ENCODE data around the gene BLID.
A peak's percentile ranks its signal among the peaks of the same experiment; 100 is the strongest.

The BLID gene

DNA sequence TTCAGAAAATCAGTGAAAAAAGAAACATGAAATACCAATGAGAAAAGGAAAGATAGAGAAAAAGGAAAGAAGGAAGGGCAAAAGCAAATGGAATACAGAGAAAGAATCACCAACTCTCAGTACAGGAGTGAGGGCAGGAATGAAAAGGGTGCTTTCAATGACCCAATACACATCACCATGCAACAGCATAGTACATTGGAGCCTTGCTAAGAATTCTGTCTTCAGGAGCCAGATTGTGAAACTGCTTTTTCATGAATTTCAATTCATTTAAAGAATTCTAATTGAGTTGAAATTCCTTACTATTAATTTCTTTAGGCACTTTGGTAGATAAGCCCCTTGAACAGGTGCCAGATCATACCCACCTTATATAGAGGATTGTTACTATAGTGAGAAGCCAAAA lies 34.9 kb downstream of the BLID start:
- H3K9ac ChIP-seq (ENCODE audit: low read length in 2 of 2) = no peak overlapping the region
- H3K36me3 ChIP-seq (ENCODE audit: control insufficient read depth in 2 of 2, insufficient read depth in 2 of 2, low read length in 2 of 2) = no peaks in the 10 kb centered on the region
- H3K4me1 ChIP-seq (ENCODE audit: control insufficient read depth, insufficient read depth, low read length) = no peaks in the 10 kb centered on the region
- H3K9me3 ChIP-seq (ENCODE audit: control insufficient read depth in 2 of 2, low read length in 2 of 2) = no peaks in the 10 kb centered on the region
- H3K27me3 ChIP-seq (ENCODE audit: control insufficient read depth in 1 of 2, insufficient read depth in 2 of 2, low read length in 2 of 2) = no peaks in the 10 kb centered on the region
- no peak overlapping the region for H3K4me3 ChIP-seq (ENCODE audit: low read length in 2 of 2)
- H3K27ac ChIP-seq (ENCODE audit: low read length) = no peak overlapping the region

DNA sequence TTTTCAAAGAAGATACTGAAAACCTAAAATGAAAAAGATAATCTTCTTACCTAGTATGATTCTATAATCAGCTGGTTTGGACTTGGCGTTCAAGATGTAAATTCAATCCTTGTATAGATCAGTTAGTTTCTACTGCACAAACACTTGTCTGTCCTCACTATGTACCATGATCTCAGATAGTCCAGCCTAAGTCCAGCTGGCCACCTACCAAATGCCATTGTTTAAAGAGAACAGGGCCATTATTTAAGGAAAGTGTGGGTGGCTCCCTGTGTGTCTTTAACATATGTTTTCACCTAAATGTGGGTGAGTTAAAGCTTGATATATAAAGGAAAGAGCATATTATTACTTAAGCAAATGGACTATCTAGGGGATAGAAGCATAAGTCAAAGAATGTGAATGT lies 38.6 kb downstream of the BLID start:
- Histone ChIP-seq H3K4me1 (ENCODE audit: control insufficient read depth, insufficient read depth, low read length) (no peaks in the 10 kb centered on the region), H3K9me3 (ENCODE audit: control insufficient read depth in 2 of 2, low read length in 2 of 2) (no peaks in the 10 kb centered on the region), H3K27me3 (ENCODE audit: control insufficient read depth in 1 of 2, insufficient read depth in 2 of 2, low read length in 2 of 2) (no peaks in the 10 kb centered on the region), H3K36me3 (ENCODE audit: control insufficient read depth in 2 of 2, insufficient read depth in 2 of 2, low read length in 2 of 2) (no peaks in the 10 kb centered on the region), H3K9ac (ENCODE audit: low read length in 2 of 2) (no peak overlapping the region), H3K27ac (ENCODE audit: low read length) (no peak overlapping the region), H3K4me3 (ENCODE audit: low read length in 2 of 2) (no peak overlapping the region)

DNA sequence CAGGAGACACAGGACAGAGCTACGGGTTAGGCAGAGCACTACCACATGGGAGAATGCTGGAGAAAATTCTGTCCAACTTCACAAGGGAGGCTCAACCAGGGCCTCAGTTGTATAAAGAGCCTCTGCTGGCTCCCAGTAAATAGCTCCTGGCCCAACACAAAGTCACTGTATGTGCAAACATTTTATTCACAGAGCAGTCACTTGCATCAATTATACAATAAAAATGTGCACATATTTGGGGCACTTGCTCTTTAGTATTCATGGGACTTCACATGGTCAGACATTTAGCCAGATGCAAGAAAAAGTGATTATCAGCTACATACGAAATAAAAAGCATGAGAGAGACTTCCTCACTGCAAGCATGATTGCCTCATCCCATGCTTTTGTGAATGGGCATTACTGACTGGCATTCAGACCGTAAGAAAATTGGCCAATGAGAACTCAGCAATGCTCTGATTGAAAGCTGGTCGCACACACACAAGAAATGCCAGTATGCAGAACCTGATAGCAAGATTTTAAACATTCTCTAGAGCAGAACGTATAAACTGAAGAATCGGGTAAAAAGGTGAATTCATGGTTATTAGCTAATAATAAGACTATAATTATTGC lies 39.4 kb downstream of the BLID start:
- H3K27me3 ChIP-seq (ENCODE audit: control insufficient read depth in 1 of 2, insufficient read depth in 2 of 2, low read length in 2 of 2) = no peaks in the 10 kb centered on the region
- no peak overlapping the region for H3K4me3 ChIP-seq (ENCODE audit: low read length in 2 of 2)
- no peaks in the 10 kb centered on the region for H3K36me3 ChIP-seq (ENCODE audit: control insufficient read depth in 2 of 2, insufficient read depth in 2 of 2, low read length in 2 of 2)
- no peaks in the 10 kb centered on the region for H3K9me3 ChIP-seq (ENCODE audit: control insufficient read depth in 2 of 2, low read length in 2 of 2)
- H3K27ac ChIP-seq (ENCODE audit: low read length) = no peak overlapping the region
- no peak overlapping the region for H3K9ac ChIP-seq (ENCODE audit: low read length in 2 of 2)
- peaks cover 3% of the 10 kb centered on the region for H3K4me1 ChIP-seq (ENCODE audit: control insufficient read depth, insufficient read depth, low read length)

DNA sequence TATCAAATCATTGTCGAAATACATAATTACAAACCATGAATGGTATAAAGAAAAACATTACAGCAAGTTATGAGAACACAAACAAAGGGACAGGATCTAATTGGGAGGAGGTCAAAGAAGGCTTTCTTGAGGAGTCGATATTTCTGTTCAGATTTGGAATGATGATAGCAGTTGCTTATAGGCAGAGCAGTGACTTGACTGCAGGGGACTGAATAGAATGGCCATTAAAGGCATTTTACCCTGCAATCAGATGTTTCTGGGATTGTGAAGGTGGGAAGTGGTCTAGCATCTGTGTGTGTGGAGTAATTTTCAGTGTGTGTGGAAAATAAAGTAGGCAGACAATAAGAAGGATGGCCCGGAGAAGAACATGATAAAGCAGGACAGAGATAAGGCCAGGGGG lies 41.0 kb downstream of the BLID start:
- H3K4me1 ChIP-seq (ENCODE audit: control insufficient read depth, insufficient read depth, low read length) = peaks cover 3% of the 10 kb centered on the region
- no peak overlapping the region for H3K27ac ChIP-seq (ENCODE audit: low read length)
- no peak overlapping the region for H3K9ac ChIP-seq (ENCODE audit: low read length in 2 of 2)
- no peaks in the 10 kb centered on the region for H3K9me3 ChIP-seq (ENCODE audit: control insufficient read depth in 2 of 2, low read length in 2 of 2)
- no peak overlapping the region for H3K4me3 ChIP-seq (ENCODE audit: low read length in 2 of 2)
- no peaks in the 10 kb centered on the region for H3K27me3 ChIP-seq (ENCODE audit: control insufficient read depth in 1 of 2, insufficient read depth in 2 of 2, low read length in 2 of 2)
- no peaks in the 10 kb centered on the region for H3K36me3 ChIP-seq (ENCODE audit: control insufficient read depth in 2 of 2, insufficient read depth in 2 of 2, low read length in 2 of 2)

DNA sequence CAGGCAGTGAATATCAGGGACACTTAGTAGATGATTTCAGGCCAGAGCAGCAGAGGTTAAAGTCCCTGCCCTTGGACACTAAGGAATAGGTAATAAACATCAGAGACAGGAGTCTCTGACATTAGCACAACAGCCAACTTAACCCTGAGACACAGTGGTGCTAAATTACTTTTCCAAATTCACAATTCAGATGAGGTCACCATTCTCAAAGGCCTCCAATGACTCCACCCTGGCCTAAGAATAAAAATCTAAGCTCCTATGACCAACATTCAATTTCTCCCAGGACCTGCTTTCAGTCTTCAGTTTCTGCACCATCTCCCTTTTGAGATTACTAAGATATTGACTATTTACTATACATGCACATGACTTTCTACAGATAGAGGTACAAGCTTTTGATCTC lies 42.0 kb downstream of the BLID start:
- Histone ChIP-seq H3K27me3 (ENCODE audit: control insufficient read depth in 1 of 2, insufficient read depth in 2 of 2, low read length in 2 of 2) (no peaks in the 10 kb centered on the region), H3K4me3 (ENCODE audit: low read length in 2 of 2) (no peak overlapping the region), H3K9me3 (ENCODE audit: control insufficient read depth in 2 of 2, low read length in 2 of 2) (no peaks in the 10 kb centered on the region), H3K4me1 (ENCODE audit: control insufficient read depth, insufficient read depth, low read length) (peaks cover 3% of the 10 kb centered on the region), H3K27ac (ENCODE audit: low read length) (no peak overlapping the region), H3K9ac (ENCODE audit: low read length in 2 of 2) (no peak overlapping the region), H3K36me3 (ENCODE audit: control insufficient read depth in 2 of 2, insufficient read depth in 2 of 2, low read length in 2 of 2) (no peaks in the 10 kb centered on the region)

DNA sequence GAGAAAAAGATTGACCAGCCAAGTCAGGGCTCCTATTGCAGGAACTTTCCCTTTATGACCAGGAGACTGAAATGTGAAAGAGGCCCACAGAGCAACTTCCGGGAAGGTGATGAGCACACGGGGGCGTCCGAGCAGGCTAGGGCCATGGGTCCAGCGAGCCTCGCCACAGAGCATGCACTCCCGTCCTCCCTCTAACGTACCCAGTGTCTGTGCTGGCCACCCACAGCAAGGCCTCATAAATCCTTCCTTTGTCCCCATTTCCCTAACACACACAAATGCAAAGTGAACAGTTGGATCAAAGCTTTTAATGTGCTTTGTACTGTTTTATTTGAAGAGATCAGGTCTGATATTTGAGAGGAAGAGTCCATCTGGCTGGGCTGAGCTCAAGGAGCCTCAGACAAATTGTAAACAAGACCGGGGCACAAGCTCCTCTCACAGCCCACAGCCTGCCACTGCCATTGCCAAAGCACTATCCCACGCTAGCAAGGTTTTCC lies 44.3 kb downstream of the BLID start:
- Histone ChIP-seq H3K9me3 (ENCODE audit: control insufficient read depth in 2 of 2, low read length in 2 of 2) (no peaks in the 10 kb centered on the region), H3K27ac (ENCODE audit: low read length) (peak overlapping the region; percentile 18), H3K4me1 (ENCODE audit: control insufficient read depth, insufficient read depth, low read length) (peaks cover 3% of the 10 kb centered on the region), H3K36me3 (ENCODE audit: control insufficient read depth in 2 of 2, insufficient read depth in 2 of 2, low read length in 2 of 2) (no peaks in the 10 kb centered on the region), H3K27me3 (ENCODE audit: control insufficient read depth in 1 of 2, insufficient read depth in 2 of 2, low read length in 2 of 2) (no peaks in the 10 kb centered on the region), H3K9ac (ENCODE audit: low read length in 2 of 2) (no peak overlapping the region), H3K4me3 (ENCODE audit: low read length in 2 of 2) (peak overlapping the region in 1 of 2 donors; percentile 17)

DNA sequence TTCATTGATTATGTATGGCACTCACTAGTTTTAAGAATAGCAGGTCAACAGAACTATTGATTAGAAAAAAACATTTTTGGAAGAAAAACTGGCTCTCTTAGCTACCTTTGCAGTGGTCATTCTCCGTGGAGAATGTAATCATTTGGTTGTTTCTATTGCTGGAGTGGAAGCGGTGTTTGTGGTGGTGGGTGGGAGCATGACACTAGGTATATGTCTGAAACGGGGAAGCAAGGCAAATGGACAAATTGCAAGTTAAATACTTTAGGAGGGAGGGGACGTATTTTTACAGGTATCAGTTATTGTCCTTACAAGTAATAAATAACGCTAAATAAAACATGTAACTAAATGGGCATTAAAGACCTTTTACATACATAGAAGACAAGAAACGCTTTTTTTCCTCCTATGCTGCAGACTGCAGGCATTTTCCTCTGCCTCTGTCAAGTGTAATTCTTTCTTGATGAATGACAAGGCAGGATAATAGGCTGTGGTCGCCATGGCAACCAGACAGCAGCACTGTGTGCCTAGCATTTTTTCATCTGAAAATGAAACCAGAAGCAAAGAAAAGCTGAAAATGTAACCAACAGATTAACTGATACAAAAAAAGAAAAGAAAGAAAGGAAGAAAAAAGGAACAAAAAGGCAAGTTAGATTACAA lies 46.2 kb downstream of the BLID start:
- Histone ChIP-seq H3K36me3 (ENCODE audit: control insufficient read depth in 2 of 2, insufficient read depth in 2 of 2, low read length in 2 of 2) (no peaks in the 10 kb centered on the region), H3K27me3 (ENCODE audit: control insufficient read depth in 1 of 2, insufficient read depth in 2 of 2, low read length in 2 of 2) (no peaks in the 10 kb centered on the region), H3K4me3 (ENCODE audit: low read length in 2 of 2) (peak overlapping the region; percentile 42 to 50), H3K9ac (ENCODE audit: low read length in 2 of 2) (no peak overlapping the region), H3K4me1 (ENCODE audit: control insufficient read depth, insufficient read depth, low read length) (peaks cover 3% of the 10 kb centered on the region), H3K9me3 (ENCODE audit: control insufficient read depth in 2 of 2, low read length in 2 of 2) (no peaks in the 10 kb centered on the region), H3K27ac (ENCODE audit: low read length) (no peak overlapping the region)

DNA sequence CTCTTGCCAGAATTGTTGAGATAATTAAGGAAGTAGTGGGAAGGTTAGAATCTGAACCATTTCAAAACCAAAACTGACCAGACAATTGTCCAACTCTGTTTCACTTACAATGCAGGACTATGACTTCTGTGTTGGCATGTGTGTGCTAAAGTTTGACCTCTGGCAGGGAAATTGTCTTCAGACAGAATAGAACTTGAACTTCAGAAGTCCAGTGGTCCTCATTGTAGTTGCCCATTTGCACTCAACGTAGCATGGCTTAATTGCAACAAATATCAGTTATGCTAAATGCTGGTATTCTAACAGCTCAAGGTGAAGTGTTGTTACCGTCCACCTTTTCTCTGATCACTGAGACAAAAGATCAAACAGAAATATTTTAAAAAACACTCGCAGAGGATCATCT lies 47.2 kb downstream of the BLID start:
- Histone ChIP-seq H3K27ac (ENCODE audit: low read length) (no peak overlapping the region), H3K4me1 (ENCODE audit: control insufficient read depth, insufficient read depth, low read length) (peaks cover 3% of the 10 kb centered on the region)

DNA sequence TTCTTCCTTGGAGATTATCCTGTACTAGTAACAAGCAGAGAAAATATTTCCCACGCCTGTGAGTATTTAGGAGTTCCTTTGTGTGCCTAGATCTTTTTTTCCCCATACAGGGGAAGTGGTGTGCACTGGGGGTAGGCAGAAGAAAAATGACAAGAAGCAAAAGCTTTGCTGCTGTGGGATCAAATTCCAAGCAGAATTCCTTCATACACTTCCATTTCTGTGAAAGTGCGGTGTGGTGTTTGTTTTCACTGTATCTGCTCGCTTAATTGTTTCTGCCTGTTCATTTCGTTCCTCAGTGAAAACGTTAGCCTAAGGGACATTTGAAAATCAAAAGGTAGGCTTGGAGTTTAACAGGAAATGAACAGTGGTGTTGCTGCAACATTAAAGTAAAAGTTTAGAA lies 47.9 kb downstream of the BLID start:
- H3K4me1 ChIP-seq (ENCODE audit: control insufficient read depth, insufficient read depth, low read length) = peaks cover 3% of the 10 kb centered on the region
- H3K36me3 ChIP-seq (ENCODE audit: control insufficient read depth in 2 of 2, insufficient read depth in 2 of 2, low read length in 2 of 2) = no peaks in the 10 kb centered on the region
- H3K9me3 ChIP-seq (ENCODE audit: control insufficient read depth in 2 of 2, low read length in 2 of 2) = no peaks in the 10 kb centered on the region
- no peak overlapping the region for H3K27ac ChIP-seq (ENCODE audit: low read length)
- H3K9ac ChIP-seq (ENCODE audit: low read length in 2 of 2) = no peak overlapping the region
- peak overlapping the region; percentile 47 to 52 for H3K4me3 ChIP-seq (ENCODE audit: low read length in 2 of 2)
- no peaks in the 10 kb centered on the region for H3K27me3 ChIP-seq (ENCODE audit: control insufficient read depth in 1 of 2, insufficient read depth in 2 of 2, low read length in 2 of 2)

More for the DNA sequence above, 47.2 kb downstream of the BLID start:
- Histone ChIP-seq H3K9ac (ENCODE audit: low read length in 2 of 2) (no peak overlapping the region), H3K36me3 (ENCODE audit: control insufficient read depth in 2 of 2, insufficient read depth in 2 of 2, low read length in 2 of 2) (no peaks in the 10 kb centered on the region), H3K9me3 (ENCODE audit: control insufficient read depth in 2 of 2, low read length in 2 of 2) (no peaks in the 10 kb centered on the region), H3K4me3 (ENCODE audit: low read length in 2 of 2) (no peak overlapping the region), H3K27me3 (ENCODE audit: control insufficient read depth in 1 of 2, insufficient read depth in 2 of 2, low read length in 2 of 2) (no peaks in the 10 kb centered on the region)

Measured in stomach smooth muscle (tissue), 2 donors.